ENCODE measurements around the gene LRRC59. TPM values are rescaled to one million over a fixed set of nuclear protein-coding genes. Genes with fewer than 3 reads are reported as not detected.

The LRRC59 gene
- total and polyA plus RNA-seq, 2 of the 13 experiments (the other 11 are each of a cell fraction or from before 2014, with no cell fraction given): 87.3 to 222 TPM

DNA sequence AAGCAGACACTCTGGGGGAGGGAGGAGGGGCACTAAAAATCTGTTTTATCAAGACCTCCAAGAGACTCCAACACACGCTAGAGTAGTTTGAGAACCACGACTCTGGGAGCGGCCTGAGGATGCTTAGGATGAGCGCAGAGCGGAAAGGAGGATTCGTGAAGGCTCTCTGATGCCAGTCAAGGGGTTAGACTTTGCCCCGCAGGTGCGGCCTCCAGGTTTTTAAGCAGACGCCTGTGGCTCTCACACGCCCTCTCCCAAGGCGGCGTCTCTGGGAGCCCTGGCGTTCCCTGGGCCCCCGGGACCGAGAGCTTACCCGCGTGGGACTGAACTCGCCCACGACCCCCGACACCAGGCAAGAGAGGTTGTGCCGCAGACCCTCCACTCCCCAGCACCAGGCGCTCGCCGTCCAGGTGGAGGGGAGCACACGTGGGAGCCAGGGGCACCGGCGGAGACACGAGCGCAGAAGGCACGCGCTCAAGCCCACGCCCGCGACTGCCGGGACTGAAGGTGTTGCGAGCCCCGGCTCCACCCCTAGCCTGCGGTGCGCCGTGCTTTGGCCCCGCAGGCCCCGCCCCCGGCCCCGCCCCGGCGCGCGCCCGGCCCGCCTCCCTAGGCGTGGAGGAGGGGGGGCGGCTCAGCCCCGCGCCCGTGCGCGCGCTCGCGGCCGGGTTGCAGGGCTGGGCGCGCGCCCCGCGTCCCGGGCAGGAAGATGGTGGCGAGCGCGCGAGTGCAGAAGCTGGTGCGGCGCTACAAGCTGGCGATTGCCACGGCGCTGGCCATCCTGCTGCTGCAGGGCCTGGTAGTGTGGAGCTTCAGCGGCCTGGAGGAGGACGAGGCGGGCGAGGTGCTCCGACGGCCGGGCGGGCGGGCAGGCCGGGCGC, 51.7 kb downstream of the LRRC59 start, which contains the start of gene XYLT2 (continued):
- TF ChIP-seq, protein P1, sequence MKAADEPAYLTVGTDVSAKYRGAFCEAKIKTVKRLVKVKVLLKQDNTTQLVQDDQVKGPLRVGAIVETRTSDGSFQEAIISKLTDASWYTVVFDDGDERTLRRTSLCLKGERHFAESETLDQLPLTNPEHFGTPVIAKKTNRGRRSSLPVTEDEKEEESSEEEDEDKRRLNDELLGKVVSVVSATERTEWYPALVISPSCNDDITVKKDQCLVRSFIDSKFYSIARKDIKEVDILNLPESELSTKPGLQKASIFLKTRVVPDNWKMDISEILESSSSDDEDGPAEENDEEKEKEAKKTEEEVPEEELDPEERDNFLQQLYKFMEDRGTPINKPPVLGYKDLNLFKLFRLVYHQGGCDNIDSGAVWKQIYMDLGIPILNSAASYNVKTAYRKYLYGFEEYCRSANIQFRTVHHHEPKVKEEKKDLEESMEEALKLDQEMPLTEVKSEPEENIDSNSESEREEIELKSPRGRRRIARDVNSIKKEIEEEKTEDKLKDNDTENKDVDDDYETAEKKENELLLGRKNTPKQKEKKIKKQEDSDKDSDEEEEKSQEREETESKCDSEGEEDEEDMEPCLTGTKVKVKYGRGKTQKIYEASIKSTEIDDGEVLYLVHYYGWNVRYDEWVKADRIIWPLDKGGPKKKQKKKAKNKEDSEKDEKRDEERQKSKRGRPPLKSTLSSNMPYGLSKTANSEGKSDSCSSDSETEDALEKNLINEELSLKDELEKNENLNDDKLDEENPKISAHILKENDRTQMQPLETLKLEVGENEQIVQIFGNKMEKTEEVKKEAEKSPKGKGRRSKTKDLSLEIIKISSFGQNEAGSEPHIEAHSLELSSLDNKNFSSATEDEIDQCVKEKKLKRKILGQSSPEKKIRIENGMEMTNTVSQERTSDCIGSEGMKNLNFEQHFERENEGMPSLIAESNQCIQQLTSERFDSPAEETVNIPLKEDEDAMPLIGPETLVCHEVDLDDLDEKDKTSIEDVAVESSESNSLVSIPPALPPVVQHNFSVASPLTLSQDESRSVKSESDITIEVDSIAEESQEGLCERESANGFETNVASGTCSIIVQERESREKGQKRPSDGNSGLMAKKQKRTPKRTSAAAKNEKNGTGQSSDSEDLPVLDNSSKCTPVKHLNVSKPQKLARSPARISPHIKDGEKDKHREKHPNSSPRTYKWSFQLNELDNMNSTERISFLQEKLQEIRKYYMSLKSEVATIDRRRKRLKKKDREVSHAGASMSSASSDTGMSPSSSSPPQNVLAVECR (CRISPR knock-in tag; IDR thresholded peaks at IDR 0.05; ENCODE audit: borderline replicate concordance): peak; percentile 50
- 0 out of 2 replicates have a peak, but pooled peaks have one; percentile 22 for TF ChIP-seq SRY (CRISPR knock-in tag; IDR thresholded peaks at IDR 0.05)
- TF ChIP-seq ZNF234 (CRISPR knock-in tag; conservative IDR thresholded peaks at IDR 0.05): peak; percentile 74; the same call in 1 of the 2 replicates
- TF ChIP-seq ZNF749 (CRISPR knock-in tag; IDR thresholded peaks at IDR 0.05; ENCODE audit: borderline replicate concordance): no peak; the same call in 1 of the 2 replicates
- TF ChIP-seq, protein P2, sequence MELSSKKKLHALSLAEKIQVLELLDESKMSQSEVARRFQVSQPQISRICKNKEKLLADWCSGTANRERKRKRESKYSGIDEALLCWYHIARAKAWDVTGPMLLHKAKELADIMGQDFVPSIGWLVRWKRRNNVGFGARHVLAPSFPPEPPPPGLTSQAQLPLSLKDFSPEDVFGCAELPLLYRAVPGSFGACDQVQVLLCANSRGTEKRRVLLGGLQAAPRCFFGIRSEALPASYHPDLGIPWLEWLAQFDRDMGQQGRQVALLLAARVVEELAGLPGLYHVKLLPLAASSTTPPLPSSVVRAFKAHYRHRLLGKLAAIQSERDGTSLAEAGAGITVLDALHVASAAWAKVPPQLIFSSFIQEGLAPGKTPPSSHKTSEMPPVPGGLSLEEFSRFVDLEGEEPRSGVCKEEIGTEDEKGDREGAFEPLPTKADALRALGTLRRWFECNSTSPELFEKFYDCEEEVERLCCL (CRISPR knock-in tag; IDR thresholded peaks at IDR 0.05; ENCODE audit: borderline replicate concordance): no peak
- TF ChIP-seq MYC (CRISPR knock-in tag; IDR thresholded peaks at IDR 0.05; ENCODE audit: borderline replicate concordance): peak; percentile 85
- TF ChIP-seq, protein P3, sequence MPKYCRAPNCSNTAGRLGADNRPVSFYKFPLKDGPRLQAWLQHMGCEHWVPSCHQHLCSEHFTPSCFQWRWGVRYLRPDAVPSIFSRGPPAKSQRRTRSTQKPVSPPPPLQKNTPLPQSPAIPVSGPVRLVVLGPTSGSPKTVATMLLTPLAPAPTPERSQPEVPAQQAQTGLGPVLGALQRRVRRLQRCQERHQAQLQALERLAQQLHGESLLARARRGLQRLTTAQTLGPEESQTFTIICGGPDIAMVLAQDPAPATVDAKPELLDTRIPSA (CRISPR knock-in tag; IDR thresholded peaks at IDR 0.05; ENCODE audit: borderline replicate concordance): peak; percentile 77; the same call in 1 of the 2 replicates
- TF ChIP-seq FOXC1 (CRISPR knock-in tag; IDR thresholded peaks at IDR 0.05; ENCODE audit: borderline replicate concordance): 0 out of 2 replicates have a peak, but pooled peaks have one; percentile 62
- TF ChIP-seq, protein P4, sequence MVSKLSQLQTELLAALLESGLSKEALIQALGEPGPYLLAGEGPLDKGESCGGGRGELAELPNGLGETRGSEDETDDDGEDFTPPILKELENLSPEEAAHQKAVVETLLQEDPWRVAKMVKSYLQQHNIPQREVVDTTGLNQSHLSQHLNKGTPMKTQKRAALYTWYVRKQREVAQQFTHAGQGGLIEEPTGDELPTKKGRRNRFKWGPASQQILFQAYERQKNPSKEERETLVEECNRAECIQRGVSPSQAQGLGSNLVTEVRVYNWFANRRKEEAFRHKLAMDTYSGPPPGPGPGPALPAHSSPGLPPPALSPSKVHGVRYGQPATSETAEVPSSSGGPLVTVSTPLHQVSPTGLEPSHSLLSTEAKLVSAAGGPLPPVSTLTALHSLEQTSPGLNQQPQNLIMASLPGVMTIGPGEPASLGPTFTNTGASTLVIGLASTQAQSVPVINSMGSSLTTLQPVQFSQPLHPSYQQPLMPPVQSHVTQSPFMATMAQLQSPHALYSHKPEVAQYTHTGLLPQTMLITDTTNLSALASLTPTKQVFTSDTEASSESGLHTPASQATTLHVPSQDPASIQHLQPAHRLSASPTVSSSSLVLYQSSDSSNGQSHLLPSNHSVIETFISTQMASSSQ (IDR thresholded peaks at IDR 0.05; ENCODE audit: low read depth): no peak
- TF ChIP-seq, protein P4 (CRISPR knock-in tag; IDR thresholded peaks at IDR 0.05; ENCODE audit: borderline replicate concordance): peak; percentile 5; the same call in 1 of the 2 replicates
- TF ChIP-seq NR2F1 (CRISPR knock-in tag; IDR thresholded peaks at IDR 0.05): no peak
- TF ChIP-seq E2F2 (CRISPR knock-in tag; IDR thresholded peaks at IDR 0.05; ENCODE audit: borderline replicate concordance): no peak
- TF ChIP-seq ZFY (CRISPR knock-in tag; IDR thresholded peaks at IDR 0.05): peak; percentile 91
- TF ChIP-seq ZNF607 (CRISPR knock-in tag; IDR thresholded peaks at IDR 0.05; ENCODE audit: borderline replicate concordance): peak; percentile 65; the same call in 1 of the 2 replicates
- TF ChIP-seq ZNF564 (CRISPR knock-in tag; IDR thresholded peaks at IDR 0.05): peak; percentile 43

Data from HepG2 (cell line).